GM12878 (cell line): ENCODE measurements around the gene GSTM2.

Source experiments
- ASH2L ChIP-seq: fragments of 300-600, 200-600 bp; sonication (generic); IDR thresholded peaks from 2 replicates; pipeline ENCODE4 v1.6.1; 2017; ENCODE audit warnings: low read depth, mild to moderate bottlenecking, borderline replicate concordance
- BCL11A ChIP-seq: IDR thresholded peaks from 2 replicates; pipeline ENCODE4 v1.6.1; 2011; ENCODE audit warnings: low read depth, low read length
- CEBPB ChIP-seq, 2 experiments: fragments of 150-350 bp in 1 of 2; IDR thresholded peaks; 2 replicates each; pipeline ENCODE4 v1.6.1; 2012 to 2014; ENCODE audit warnings: low read depth in 2 of 2, low read length in 2 of 2, borderline replicate concordance in 1 of 2, inconsistent platforms in 1 of 2
- CREM ChIP-seq: IDR thresholded peaks from 2 replicates; pipeline ENCODE4 v1.6.1; 2014; ENCODE audit warnings: antibody characterized with exemption, low read depth
- KAT2A ChIP-seq: conservative IDR thresholded peaks from 2 replicates; pipeline ENCODE4 v1.6.1; 2011; ENCODE audit warnings: low read depth, low read length; ENCODE audit not compliant: control insufficient read depth
- MTA3 ChIP-seq: IDR thresholded peaks from 2 replicates; pipeline ENCODE4 v1.6.1; 2012; ENCODE audit warnings: low read length, inconsistent platforms, borderline replicate concordance
- MYC ChIP-seq: IDR thresholded peaks from 2 replicates; pipeline ENCODE4 v1.6.1; 2011; ENCODE audit warnings: mild to moderate bottlenecking, low read length, moderate library complexity, inconsistent platforms; ENCODE audit not compliant: insufficient read depth, insufficient replicate concordance, insufficient read length, severe bottlenecking
- SIX5 ChIP-seq: IDR thresholded peaks from 2 replicates; pipeline ENCODE4 v1.6.1; 2011; ENCODE audit warnings: mild to moderate bottlenecking, low read depth, low read length, moderate library complexity; ENCODE audit not compliant: severe bottlenecking
- TF ChIP-seq, protein P1 (sequence below), 3 experiments: IDR thresholded peaks in 2 of 3; conservative IDR thresholded peaks in 1 of 3; 2 replicates each; pipeline ENCODE4 v1.5.1; 2011; ENCODE audit warnings: low read depth in 3 of 3, low read length in 3 of 3, mild to moderate bottlenecking in 3 of 3, control low read depth in 2 of 3, moderate library complexity in 2 of 3, inconsistent platforms in 1 of 3, mixed read lengths in 1 of 3; ENCODE audit not compliant: control insufficient read depth in 2 of 3, insufficient read depth in 1 of 3; ENCODE audit errors: extremely low read depth in 1 of 3

DNA sequence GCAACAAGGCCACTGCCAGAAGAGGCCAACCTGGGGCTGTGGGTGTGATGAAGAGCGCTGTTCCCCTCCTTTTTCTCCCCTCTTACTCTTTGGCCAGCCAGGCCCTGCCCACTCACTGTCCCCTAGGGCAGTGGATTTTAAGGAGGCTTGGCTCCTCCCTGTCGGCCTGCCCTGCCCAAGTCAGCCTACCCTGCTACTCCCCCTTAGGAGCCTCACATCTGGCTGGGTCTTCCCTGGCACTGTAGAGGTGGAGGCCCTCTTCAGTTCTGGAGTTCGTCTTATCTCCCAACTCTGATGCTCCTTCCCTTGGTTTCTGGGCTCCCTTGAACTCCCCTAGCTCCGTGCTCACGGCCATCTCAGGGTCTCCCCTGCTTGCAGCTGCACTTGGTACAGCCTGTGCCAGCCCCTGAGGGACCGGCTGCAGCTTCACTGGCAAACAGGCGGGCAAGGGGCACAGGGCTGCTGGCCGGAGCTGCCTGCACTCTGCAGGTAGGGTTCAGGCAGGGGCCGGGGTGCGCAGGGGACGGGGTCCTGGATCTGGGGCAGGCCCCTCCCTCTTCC, 44.2 kb upstream of the GSTM2 start:
- TF ChIP-seq, protein P1, sequence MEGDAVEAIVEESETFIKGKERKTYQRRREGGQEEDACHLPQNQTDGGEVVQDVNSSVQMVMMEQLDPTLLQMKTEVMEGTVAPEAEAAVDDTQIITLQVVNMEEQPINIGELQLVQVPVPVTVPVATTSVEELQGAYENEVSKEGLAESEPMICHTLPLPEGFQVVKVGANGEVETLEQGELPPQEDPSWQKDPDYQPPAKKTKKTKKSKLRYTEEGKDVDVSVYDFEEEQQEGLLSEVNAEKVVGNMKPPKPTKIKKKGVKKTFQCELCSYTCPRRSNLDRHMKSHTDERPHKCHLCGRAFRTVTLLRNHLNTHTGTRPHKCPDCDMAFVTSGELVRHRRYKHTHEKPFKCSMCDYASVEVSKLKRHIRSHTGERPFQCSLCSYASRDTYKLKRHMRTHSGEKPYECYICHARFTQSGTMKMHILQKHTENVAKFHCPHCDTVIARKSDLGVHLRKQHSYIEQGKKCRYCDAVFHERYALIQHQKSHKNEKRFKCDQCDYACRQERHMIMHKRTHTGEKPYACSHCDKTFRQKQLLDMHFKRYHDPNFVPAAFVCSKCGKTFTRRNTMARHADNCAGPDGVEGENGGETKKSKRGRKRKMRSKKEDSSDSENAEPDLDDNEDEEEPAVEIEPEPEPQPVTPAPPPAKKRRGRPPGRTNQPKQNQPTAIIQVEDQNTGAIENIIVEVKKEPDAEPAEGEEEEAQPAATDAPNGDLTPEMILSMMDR (IDR thresholded peaks at IDR 0.05 in 2 of 3, conservative IDR thresholded peaks at IDR 0.05 in 1 of 3; ENCODE audit: control insufficient read depth in 2 of 3, extremely low read depth in 1 of 3, insufficient read depth in 1 of 3, low read depth in 3 of 3, low read length in 3 of 3), result no peak
- TF ChIP-seq MYC, result no peak
- no peak for TF ChIP-seq SIX5
- no peak for TF ChIP-seq MTA3
- TF ChIP-seq CEBPB (IDR thresholded peaks at IDR 0.05; ENCODE audit: borderline replicate concordance in 1 of 2, low read depth in 2 of 2, low read length in 2 of 2), result no peak
- no peak for TF ChIP-seq KAT2A
- no peak for TF ChIP-seq CREM
- TF ChIP-seq BCL11A, result no peak
- TF ChIP-seq ASH2L, result no peak
